HL-60 (cell line): ENCODE results near the gene FASN.

Source experiments
- DNase-seq, 2 experiments: peaks; one replicate each; pipeline ENCODE4 v3.0.0-alpha.2; 2010 to 2020; ENCODE audit warnings: low read depth in 1 of 2, low spot score in 1 of 2
- H3K27ac ChIP-seq: fragments of 250-450 bp; sonication (Bioruptor Pico); replicated peaks from 2 replicates; pipeline ENCODE4 v1.5.1; 2020; ENCODE audit warnings: mild to moderate bottlenecking, moderate library complexity
- H3K27me3 ChIP-seq: fragments of 250-450 bp; sonication (Bioruptor Pico); 2 replicates; pipeline ENCODE4 v1.5.1; 2021; ENCODE audit warnings: mild to moderate bottlenecking, moderate library complexity; ENCODE audit not compliant: insufficient read depth, poor library complexity, severe bottlenecking
- H3K4me3 ChIP-seq: replicated peaks from 2 replicates; pipeline ENCODE4 v1.5.1; 2011; ENCODE audit warnings: mild to moderate bottlenecking, control low read depth, low read length; ENCODE audit not compliant: insufficient read depth
- CTCF ChIP-seq: IDR thresholded peaks from one replicate; pipeline ENCODE4 v1.5.1; 2011; ENCODE audit warnings: low read length, control low read depth, inconsistent platforms; ENCODE audit not compliant: insufficient read depth
- GABPA ChIP-seq: IDR thresholded peaks from 2 replicates; pipeline ENCODE4 v1.6.1; 2012; ENCODE audit warnings: low read depth
- POLR2AphosphoS5 ChIP-seq: IDR thresholded peaks from 2 replicates; pipeline ENCODE4 v1.6.1; 2012; ENCODE audit warnings: low read depth
- REST ChIP-seq: IDR thresholded peaks from 2 replicates; pipeline ENCODE4 v1.6.1; 2012; ENCODE audit warnings: low read depth; ENCODE audit not compliant: insufficient replicate concordance
- SPI1 ChIP-seq: IDR thresholded peaks from 2 replicates; pipeline ENCODE4 v1.6.1; 2012; ENCODE audit warnings: low read depth, mild to moderate bottlenecking, borderline replicate concordance

FASN gene

GRCh38 chr17:82092094-82092586, 5.9 kb downstream of the FASN start:
- Histone ChIP-seq H3K27ac (no peak overlapping the region), H3K27me3 (no peaks in the 10 kb centered on the region), H3K4me3 (no peak overlapping the region)
- DNase-seq, result no peak
- TF ChIP-seq CTCF (no peak), GABPA (no peak), SPI1 (no peak), REST (no peak), POLR2AphosphoS5 (no peak)

- TF ChIP-seq POLR2AphosphoS5 (peak; percentile 24), GABPA (no peak), REST (no peak)
- H3K27me3 ChIP-seq, result no peaks in the 10 kb centered on the region
- peak in 1 of 2 experiments; percentile 24 for DNase-seq
- no peak overlapping the region for H3K27ac ChIP-seq
- no peak overlapping the region for H3K4me3 ChIP-seq
These were observed 6.6 kb downstream of the FASN start for GRCh38 chr17:82091264-82092066.

- H3K27ac ChIP-seq, result no peak overlapping the region
- no peaks in the 10 kb centered on the region for H3K27me3 ChIP-seq
- H3K4me3 ChIP-seq, result no peak overlapping the region
- TF ChIP-seq SPI1, result no peak
- TF ChIP-seq CTCF, result no peak
- TF ChIP-seq REST, result no peak
- no peak for TF ChIP-seq GABPA
- TF ChIP-seq POLR2AphosphoS5, result peak; percentile 35; the same call in 1 of the 2 replicates
- peak in 1 of 2 experiments; percentile 30 for DNase-seq
These were observed 7.3 kb downstream of the FASN start for GRCh38 chr17:82090549-82091263.
